ENCODE data around the gene RHEB. TPM values are rescaled to one million over a fixed set of nuclear protein-coding genes. Genes with fewer than 3 reads are reported as not detected.

The RHEB gene, protein sequence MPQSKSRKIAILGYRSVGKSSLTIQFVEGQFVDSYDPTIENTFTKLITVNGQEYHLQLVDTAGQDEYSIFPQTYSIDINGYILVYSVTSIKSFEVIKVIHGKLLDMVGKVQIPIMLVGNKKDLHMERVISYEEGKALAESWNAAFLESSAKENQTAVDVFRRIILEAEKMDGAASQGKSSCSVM
- 10 to 100 TPM; 44.9 to 91.0 TPM for total RNA-seq

GRCh38 chr7:151519765-151520418 is at the start of gene RHEB:
Gene RHEB, minus strand, starts transcription at chr7:151519895. Its CDS starts 384 bp downstream, at chr7:151519511.
- WGBS, 2 donors, result 1% methylated on average over 37 to 57 of the region's 66 CpGs
- H3K4me3 ChIP-seq, result peak within 1 kb of the TSS; percentile 74 to 77
- H3K4me1 ChIP-seq, result peaks cover 45% of the 10 kb centered on the region
- peak within 1 kb of the TSS; percentile 94 to 100 (median 98) for H3K27ac ChIP-seq
- intact Hi-C loops (cut with DNase I), result no loop called here
- no peaks in the 10 kb centered on the region for H3K9me3 ChIP-seq
- peak; percentile 99 for DNase-seq
- ATAC-seq, result peak; percentile 89
- TF ChIP-seq POLR2A (IDR thresholded peaks at IDR 0.05), result peak in 2 of 3 donors; percentile 49 to 53
- TF ChIP-seq, protein P1, sequence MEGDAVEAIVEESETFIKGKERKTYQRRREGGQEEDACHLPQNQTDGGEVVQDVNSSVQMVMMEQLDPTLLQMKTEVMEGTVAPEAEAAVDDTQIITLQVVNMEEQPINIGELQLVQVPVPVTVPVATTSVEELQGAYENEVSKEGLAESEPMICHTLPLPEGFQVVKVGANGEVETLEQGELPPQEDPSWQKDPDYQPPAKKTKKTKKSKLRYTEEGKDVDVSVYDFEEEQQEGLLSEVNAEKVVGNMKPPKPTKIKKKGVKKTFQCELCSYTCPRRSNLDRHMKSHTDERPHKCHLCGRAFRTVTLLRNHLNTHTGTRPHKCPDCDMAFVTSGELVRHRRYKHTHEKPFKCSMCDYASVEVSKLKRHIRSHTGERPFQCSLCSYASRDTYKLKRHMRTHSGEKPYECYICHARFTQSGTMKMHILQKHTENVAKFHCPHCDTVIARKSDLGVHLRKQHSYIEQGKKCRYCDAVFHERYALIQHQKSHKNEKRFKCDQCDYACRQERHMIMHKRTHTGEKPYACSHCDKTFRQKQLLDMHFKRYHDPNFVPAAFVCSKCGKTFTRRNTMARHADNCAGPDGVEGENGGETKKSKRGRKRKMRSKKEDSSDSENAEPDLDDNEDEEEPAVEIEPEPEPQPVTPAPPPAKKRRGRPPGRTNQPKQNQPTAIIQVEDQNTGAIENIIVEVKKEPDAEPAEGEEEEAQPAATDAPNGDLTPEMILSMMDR (IDR thresholded peaks at IDR 0.05), result no peak
- H3K27me3 ChIP-seq, result no peaks in the 10 kb centered on the region
- no peaks in the 10 kb centered on the region for H3K36me3 ChIP-seq (replicated peaks in 1 of 2; ENCODE audit: insufficient read depth in 1 of 2, low read depth in 2 of 2)

- DNase-seq, result no peak
- H3K36me3 ChIP-seq (replicated peaks in 1 of 2; ENCODE audit: insufficient read depth in 1 of 2, low read depth in 2 of 2), result peaks cover 0 to 7% of the 10 kb centered on the region in 2 donors
- 79 to 80% methylated on average over 8 of the region's 8 CpGs for WGBS, 2 donors
- no peak overlapping the region for H3K27ac ChIP-seq
- ATAC-seq, result peak; percentile 35
- no peaks in the 10 kb centered on the region for H3K9me3 ChIP-seq
- no peak for TF ChIP-seq POLR2A (IDR thresholded peaks at IDR 0.05)
- TF ChIP-seq, protein P1 (IDR thresholded peaks at IDR 0.05), result no peak
- H3K4me3 ChIP-seq, result no peak overlapping the region
- intact Hi-C loops (cut with DNase I), result no loop called here
- H3K4me1 ChIP-seq, result no peaks in the 10 kb centered on the region
- no peaks in the 10 kb centered on the region for H3K27me3 ChIP-seq
These were observed 47.2 kb upstream of the RHEB start for GRCh38 chr7:151566897-151567320.

- no peaks in the 10 kb centered on the region for H3K4me1 ChIP-seq
- H3K27ac ChIP-seq, result no peak overlapping the region
- peaks cover 0 to 8% of the 10 kb centered on the region in 2 donors for H3K36me3 ChIP-seq (replicated peaks in 1 of 2; ENCODE audit: insufficient read depth in 1 of 2, low read depth in 2 of 2)
These were observed 45.8 kb upstream of the RHEB start for GRCh38 chr7:151565541-151565940.

DNA sequence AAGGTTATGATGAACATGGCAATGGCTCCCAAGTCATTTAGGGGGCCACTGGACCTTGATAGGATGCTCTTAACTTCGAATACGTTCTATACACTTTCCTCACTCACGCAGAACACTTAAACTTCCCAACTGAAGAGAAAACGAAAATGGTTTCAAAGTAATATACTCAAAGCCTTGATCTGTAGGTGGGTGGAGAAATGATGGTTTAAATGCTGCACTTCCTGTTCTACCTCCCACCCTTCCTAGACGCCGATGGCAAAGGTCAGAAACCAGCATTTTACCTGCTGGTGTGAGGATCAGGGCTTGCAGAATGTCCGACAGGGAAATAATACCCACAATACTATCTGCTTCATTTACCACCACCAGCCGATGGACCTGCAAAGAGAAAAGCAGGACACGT is 40.5 kb upstream of the RHEB start:
- 88 to 89% methylated on average over 9 of the region's 9 CpGs for WGBS, 2 donors
- Histone ChIP-seq H3K4me1 (no peaks in the 10 kb centered on the region), H3K27ac (no peak overlapping the region), H3K4me3 (no peak overlapping the region), H3K36me3 (replicated peaks in 1 of 2; ENCODE audit: insufficient read depth in 1 of 2, low read depth in 2 of 2) (peaks cover 0 to 12% of the 10 kb centered on the region in 2 donors), H3K27me3 (no peaks in the 10 kb centered on the region), H3K9me3 (no peaks in the 10 kb centered on the region)
- intact Hi-C loops (cut with DNase I), result no loop called here
- DNase-seq (no peak), ATAC-seq (no peak)
- TF ChIP-seq, protein P1 (IDR thresholded peaks at IDR 0.05), result no peak
- no peak for TF ChIP-seq POLR2A (IDR thresholded peaks at IDR 0.05)

More at GRCh38 chr7:151565541-151565940, 45.8 kb upstream of the RHEB start:
- Histone ChIP-seq H3K27me3 (no peaks in the 10 kb centered on the region), H3K9me3 (no peaks in the 10 kb centered on the region), H3K4me3 (no peak overlapping the region)
- intact Hi-C loops (cut with DNase I), result no loop called here
- WGBS, 2 donors, result 81 to 85% methylated on average over 9 of the region's 9 CpGs
- ATAC-seq (no peak), DNase-seq (no peak)
- TF ChIP-seq, protein P1 (IDR thresholded peaks at IDR 0.05), result no peak
- no peak for TF ChIP-seq POLR2A (IDR thresholded peaks at IDR 0.05)

Data from body of pancreas (tissue), 4 donors.